Spinal cord (tissue), 10 donors: ENCODE results near the gene DCBLD1. TPM values are rescaled to one million over a fixed set of nuclear protein-coding genes. Genes with fewer than 3 reads are reported as not detected.

Source experiments
- DNase-seq, 6 donors: peaks; one replicate each; pipeline versions ENCODE4 v3.0.0 to v3.0.0-alpha.2; 2013 to 2015; ENCODE audit warnings: low spot score in 6 of 6, low read depth in 4 of 6
- H3K27ac ChIP-seq: one replicate; pipeline ENCODE4 v1.5.1; 2013; ENCODE audit warnings: low read depth, low read length, control low read depth
- H3K27me3 ChIP-seq: one replicate; pipeline ENCODE4 v1.6.1; 2013; ENCODE audit warnings: low read length; ENCODE audit not compliant: control insufficient read depth, insufficient read depth
- H3K36me3 ChIP-seq: one replicate; pipeline ENCODE4 v1.6.1; 2013; ENCODE audit warnings: low read length; ENCODE audit not compliant: control insufficient read depth, insufficient read depth
- H3K4me1 ChIP-seq: one replicate; pipeline ENCODE4 v1.6.1; 2013; ENCODE audit warnings: low read length; ENCODE audit not compliant: control insufficient read depth, insufficient read depth
- H3K4me3 ChIP-seq: one replicate; pipeline ENCODE4 v1.5.1; 2013; ENCODE audit warnings: low read depth, low read length, control low read depth
- H3K9me3 ChIP-seq: one replicate; pipeline ENCODE4 v1.6.1; 2013; ENCODE audit warnings: low read length; ENCODE audit not compliant: control insufficient read depth, insufficient read depth
- WGBS: methylation state at CpG from one replicate; pipeline ENCODE4 v1.1.5; 2013; ENCODE audit warnings: missing lambda C conversion rate; ENCODE audit not compliant: insufficient coverage; 5-methylcytosine and 5-hydroxymethylcytosine counted together
- polyA plus RNA-seq, 2 donors: library from polyadenylated mRNA; unstranded; fragments of 120-200 nt; gene quantifications; one replicate each; pipeline ENCODE4 v1.2.1, GENCODE V29; 2013; ENCODE audit not compliant: insufficient read length in 2 of 2
- total RNA-seq, 2 donors: library from RNA; depleted of rRNA in 1 of 2; stranded (reverse); fragments of 120-200 nt in 1 of 2; fragments of >200 nt in 1 of 2; gene quantifications; one replicate each; pipeline versions ENCODE4 v1.2.3 to v1.2.4, GENCODE V29; 2013 to 2014
- donor health status: healthy.

DCBLD1 gene
- total and polyA plus RNA-seq, 4 donors = 7.5 to 9.4 (median 9.0) TPM

GRCh38 chr6:117449549-117450439 lies 32.7 kb upstream of the DCBLD1 start:
- peak; percentile 40 to 95 (median 64) for DNase-seq
- 38% methylated on average over 3 of the region's 10 CpGs for WGBS
- H3K4me3 ChIP-seq = no peak overlapping the region
- H3K9me3 ChIP-seq = no peaks in the 10 kb centered on the region
- H3K36me3 ChIP-seq = no peaks in the 10 kb centered on the region
- no peaks in the 10 kb centered on the region for H3K27me3 ChIP-seq
- peaks cover 3% of the 10 kb centered on the region for H3K4me1 ChIP-seq
- no peak overlapping the region for H3K27ac ChIP-seq

GRCh38 chr6:117451671-117452070 lies 30.8 kb upstream of the DCBLD1 start:
- Histone ChIP-seq H3K4me3 (no peak overlapping the region), H3K9me3 (no peaks in the 10 kb centered on the region), H3K27ac (no peak overlapping the region), H3K27me3 (no peaks in the 10 kb centered on the region), H3K36me3 (no peaks in the 10 kb centered on the region), H3K4me1 (peaks cover 3% of the 10 kb centered on the region)
- no CpG with 5 or more reads among the region's 5 CpGs for WGBS
- DNase-seq = peak in 1 of 6 donors; percentile 31

- H3K27ac ChIP-seq = no peak overlapping the region
- H3K36me3 ChIP-seq = no peaks in the 10 kb centered on the region
- H3K27me3 ChIP-seq = no peaks in the 10 kb centered on the region
- no CpG with 5 or more reads among the region's 1 CpG for WGBS
- H3K9me3 ChIP-seq = no peaks in the 10 kb centered on the region
- H3K4me3 ChIP-seq = no peak overlapping the region
- DNase-seq = no peak
- no peaks in the 10 kb centered on the region for H3K4me1 ChIP-seq
These were observed 26.2 kb upstream of the DCBLD1 start for GRCh38 chr6:117456250-117456649.

DNA sequence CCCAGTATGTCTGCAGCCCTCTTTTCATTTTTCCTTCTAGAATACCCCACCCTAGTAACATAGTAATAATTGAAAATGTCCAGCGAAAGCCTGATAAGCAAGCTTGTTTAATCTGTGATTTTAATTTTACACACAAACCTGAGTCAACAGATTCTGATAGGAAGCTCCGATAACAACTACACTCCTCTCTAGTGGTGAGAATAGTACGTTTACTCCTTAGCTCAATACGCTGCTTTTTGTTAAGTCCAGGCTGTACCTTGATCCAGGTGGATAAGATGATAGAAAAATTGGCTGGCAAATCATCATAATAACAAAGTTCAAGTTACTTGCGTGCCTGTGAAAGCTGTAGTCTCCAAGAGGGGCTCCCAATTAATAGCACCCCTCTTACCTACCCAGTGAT lies 25.5 kb upstream of the DCBLD1 start:
- no peaks in the 10 kb centered on the region for H3K36me3 ChIP-seq
- H3K27me3 ChIP-seq = no peaks in the 10 kb centered on the region
- WGBS = no CpG with 5 or more reads among the region's 5 CpGs
- no peak for DNase-seq
- H3K4me1 ChIP-seq = no peaks in the 10 kb centered on the region
- no peak overlapping the region for H3K27ac ChIP-seq
- H3K9me3 ChIP-seq = no peaks in the 10 kb centered on the region
- no peak overlapping the region for H3K4me3 ChIP-seq

DNA sequence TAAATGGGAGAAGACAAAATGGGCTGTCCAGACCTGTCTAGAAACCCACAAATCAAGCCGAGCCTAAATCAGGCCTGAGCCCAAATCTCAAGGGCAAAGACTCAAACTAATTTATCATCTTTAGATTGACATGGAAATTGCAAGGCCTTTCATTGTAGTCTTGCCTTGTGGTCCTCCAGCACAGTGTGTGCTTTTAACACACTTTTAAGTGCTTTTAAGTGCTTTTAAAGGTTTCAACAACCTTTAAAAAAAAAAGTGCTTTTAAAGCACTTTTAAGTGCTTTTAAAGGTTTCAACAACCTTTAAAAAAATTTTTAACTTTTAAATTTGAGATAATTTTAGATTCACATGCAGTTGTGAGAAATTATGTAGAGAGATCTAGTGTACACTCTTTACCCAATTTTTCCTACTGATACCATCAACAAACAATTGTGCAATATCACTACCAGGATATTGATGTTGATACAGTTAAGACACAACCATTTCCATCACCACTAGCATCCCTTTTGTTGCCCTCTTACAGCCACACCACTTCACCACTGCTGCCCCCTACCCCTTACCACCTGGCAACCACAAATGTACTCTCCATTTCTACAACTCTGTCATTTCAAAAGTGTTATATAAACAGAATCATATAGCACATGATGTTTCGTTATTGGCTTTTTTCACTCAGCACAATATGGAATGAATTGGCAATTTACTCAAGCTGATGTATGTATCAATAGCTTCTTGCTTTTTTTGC lies 23.1 kb upstream of the DCBLD1 start:
- no peaks in the 10 kb centered on the region for H3K36me3 ChIP-seq
- H3K27ac ChIP-seq = no peak overlapping the region
- no peaks in the 10 kb centered on the region for H3K27me3 ChIP-seq
- no peak overlapping the region for H3K4me3 ChIP-seq
- no peaks in the 10 kb centered on the region for H3K9me3 ChIP-seq
- no CpG with 5 or more reads among the region's 2 CpGs for WGBS
- DNase-seq = no peak
- H3K4me1 ChIP-seq = no peaks in the 10 kb centered on the region

- Histone ChIP-seq H3K27me3 (no peaks in the 10 kb centered on the region), H3K27ac (no peak overlapping the region), H3K4me1 (no peaks in the 10 kb centered on the region), H3K36me3 (no peaks in the 10 kb centered on the region), H3K4me3 (no peak overlapping the region), H3K9me3 (no peaks in the 10 kb centered on the region)
- no peak for DNase-seq
- WGBS = no CpG with 5 or more reads among the region's 4 CpGs
These were observed 18.5 kb upstream of the DCBLD1 start for GRCh38 chr6:117463762-117464665.

- no peaks in the 10 kb centered on the region for H3K9me3 ChIP-seq
- H3K36me3 ChIP-seq = no peaks in the 10 kb centered on the region
- H3K27me3 ChIP-seq = no peaks in the 10 kb centered on the region
- no peak for DNase-seq
- H3K27ac ChIP-seq = no peak overlapping the region
- H3K4me3 ChIP-seq = no peak overlapping the region
- no peaks in the 10 kb centered on the region for H3K4me1 ChIP-seq
- 38% methylated on average over 1 of the region's 2 CpGs for WGBS
These were observed 17.8 kb upstream of the DCBLD1 start for GRCh38 chr6:117464700-117465099.

- Histone ChIP-seq H3K4me1 (no peaks in the 10 kb centered on the region), H3K4me3 (no peak overlapping the region), H3K9me3 (no peaks in the 10 kb centered on the region), H3K36me3 (no peaks in the 10 kb centered on the region), H3K27me3 (no peaks in the 10 kb centered on the region), H3K27ac (no peak overlapping the region)
- DNase-seq = no peak
- 43% methylated on average over 1 of the region's 1 CpG for WGBS
These were observed 16.8 kb upstream of the DCBLD1 start for GRCh38 chr6:117465691-117466090.

GRCh38 chr6:117467876-117468275 lies 14.6 kb upstream of the DCBLD1 start:
- 100% methylated on average over 2 of the region's 4 CpGs for WGBS
- no peaks in the 10 kb centered on the region for H3K27me3 ChIP-seq
- H3K9me3 ChIP-seq = no peaks in the 10 kb centered on the region
- H3K4me1 ChIP-seq = no peaks in the 10 kb centered on the region
- no peak overlapping the region for H3K27ac ChIP-seq
- no peak overlapping the region for H3K4me3 ChIP-seq
- no peak for DNase-seq
- no peaks in the 10 kb centered on the region for H3K36me3 ChIP-seq
